HEK293 (cell line): ENCODE results near the gene RNF7.

Experiments
- CTCF ChIA-PET: fragments of 350-600 bp; formaldehyde crosslinking; extraction: SDS; loops from one replicate; lab custom pipeline; 2021; ENCODE audit warnings: antibody characterized with exemption; lab: Yijun Ruan, JAX
- POLR2A ChIA-PET: fragments of 300-600 bp; formaldehyde crosslinking; extraction: SDS; loops from one replicate; lab custom pipeline; 2020; ENCODE audit warnings: antibody characterized with exemption, inconsistent platforms; lab: Yijun Ruan, JAX
- H3K27ac ChIP-seq: fragments of 200-500 bp; sonication (Bioruptor generic); 2 replicates; pipeline ENCODE4 v1.5.1; 2014; ENCODE audit warnings: low read depth, low read length, control low read depth, inconsistent platforms; ENCODE audit errors: extremely low read depth
- H3K36me3 ChIP-seq, 2 experiments: fragments of 200-500 bp in 1 of 2; sonication (Bioruptor generic) in 1 of 2; 1 replicate in 1 of 2; 2 replicates in 1 of 2; pipeline ENCODE4 v1.5.1; 2014 to 2017; ENCODE audit warnings: inconsistent platforms in 2 of 2, low read length in 2 of 2; ENCODE audit not compliant: control insufficient read depth in 2 of 2, insufficient read depth in 1 of 2
- H3K4me1 ChIP-seq: fragments of 200-500 bp; sonication (Bioruptor generic); 2 replicates; pipeline ENCODE4 v1.5.1; 2014; ENCODE audit warnings: mild to moderate bottlenecking, low read length, inconsistent platforms; ENCODE audit not compliant: control insufficient read depth, insufficient read depth
- H3K4me3 ChIP-seq: 2 replicates; pipeline ENCODE4 v1.5.1; 2011; ENCODE audit warnings: low read depth, mild to moderate bottlenecking, control low read depth, low read length, moderate library complexity
- H3K9me3 ChIP-seq: fragments of 200-500 bp; sonication (Bioruptor generic); 2 replicates; pipeline ENCODE4 v1.5.1; 2014; ENCODE audit warnings: low read depth, low read length, inconsistent platforms; ENCODE audit not compliant: control insufficient read depth, insufficient read depth
- BCL11B ChIP-seq: fragments of 450-650 bp; formaldehyde crosslinking; IDR thresholded peaks from 2 replicates; pipeline ENCODE4 v1.5.1; 2016; ENCODE audit warnings: low read depth, missing biosample characterization, missing genetic modification characterization
- BCL6B ChIP-seq: fragments of 450-650 bp; formaldehyde crosslinking; IDR thresholded peaks from 2 replicates; pipeline ENCODE4 v1.5.1; 2017; ENCODE audit warnings: missing biosample characterization, missing genetic modification characterization
- EGR2 ChIP-seq: fragments of 450-650 bp; formaldehyde crosslinking; IDR thresholded peaks from 2 replicates; pipeline ENCODE4 v1.5.1; 2016; ENCODE audit warnings: low read depth, missing biosample characterization, missing genetic modification characterization
- FEZF1 ChIP-seq: fragments of 450-650 bp; formaldehyde crosslinking; IDR thresholded peaks from 2 replicates; pipeline ENCODE4 v1.5.1; 2016; ENCODE audit warnings: missing biosample characterization, missing genetic modification characterization
- PRDM2 ChIP-seq: fragments of 450-650 bp; formaldehyde crosslinking; IDR thresholded peaks from 2 replicates; pipeline ENCODE4 v1.5.1; 2016; ENCODE audit warnings: missing biosample characterization, missing genetic modification characterization, borderline replicate concordance
- SP7 ChIP-seq: fragments of 450-650 bp; formaldehyde crosslinking; IDR thresholded peaks from 2 replicates; pipeline ENCODE4 v1.5.1; 2016; ENCODE audit warnings: missing biosample characterization, missing genetic modification characterization
- TRIM28 ChIP-seq: IDR thresholded peaks from 2 replicates; pipeline ENCODE4 v1.6.1; 2011; ENCODE audit warnings: low read length, control low read depth, borderline replicate concordance
- YY2 ChIP-seq: fragments of 450-650 bp; formaldehyde crosslinking; IDR thresholded peaks from 2 replicates; pipeline ENCODE4 v1.5.1; 2016; ENCODE audit warnings: missing biosample characterization, missing genetic modification characterization
- ZBTB6 ChIP-seq: fragments of 450-650 bp; formaldehyde crosslinking; IDR thresholded peaks from 2 replicates; pipeline ENCODE4 v1.5.1; 2017; ENCODE audit warnings: missing biosample characterization, missing genetic modification characterization
- ZNF10 ChIP-seq: fragments of 450-650 bp; formaldehyde crosslinking; IDR thresholded peaks from 2 replicates; pipeline ENCODE4 v1.5.1; 2017; ENCODE audit warnings: missing biosample characterization, missing genetic modification characterization
- ZNF146 ChIP-seq: fragments of 450-650 bp; formaldehyde crosslinking; IDR thresholded peaks from 2 replicates; pipeline ENCODE4 v1.5.1; 2016; ENCODE audit warnings: missing biosample characterization, missing genetic modification characterization
- ZNF174 ChIP-seq: fragments of 450-650 bp; formaldehyde crosslinking; IDR thresholded peaks from 2 replicates; pipeline ENCODE4 v1.5.0; 2017; ENCODE audit warnings: missing biosample characterization, mild to moderate bottlenecking, missing genetic modification characterization
- ZNF18 ChIP-seq: fragments of 450-650 bp; formaldehyde crosslinking; IDR thresholded peaks from 2 replicates; pipeline ENCODE4 v1.5.1; 2016; ENCODE audit warnings: missing biosample characterization, missing genetic modification characterization
- ZNF184 ChIP-seq: fragments of 450-650 bp; IDR thresholded peaks from 2 replicates; pipeline ENCODE4 v1.5.1; 2018; ENCODE audit warnings: missing biosample characterization, mild to moderate bottlenecking, missing genetic modification characterization
- ZNF202 ChIP-seq: fragments of 450-650 bp; formaldehyde crosslinking; IDR thresholded peaks from 2 replicates; pipeline ENCODE4 v1.5.1; 2016; ENCODE audit warnings: missing biosample characterization, missing genetic modification characterization, borderline replicate concordance
- ZNF211 ChIP-seq: fragments of 450-650 bp; formaldehyde crosslinking; IDR thresholded peaks from 2 replicates; pipeline ENCODE4 v1.5.1; 2016; ENCODE audit warnings: low read depth, missing biosample characterization, missing genetic modification characterization
- ZNF416 ChIP-seq: fragments of 450-650 bp; formaldehyde crosslinking; IDR thresholded peaks from 2 replicates; pipeline ENCODE4 v1.5.1; 2016; ENCODE audit warnings: missing biosample characterization, missing genetic modification characterization
- ZNF629 ChIP-seq: fragments of 450-650 bp; formaldehyde crosslinking; IDR thresholded peaks from 2 replicates; pipeline ENCODE4 v1.5.1; 2017; ENCODE audit warnings: missing biosample characterization, missing genetic modification characterization
- ZNF639 ChIP-seq: fragments of 450-650 bp; formaldehyde crosslinking; IDR thresholded peaks from 2 replicates; pipeline ENCODE4 v1.5.1; 2016; ENCODE audit warnings: missing biosample characterization, missing genetic modification characterization
- ZNF660 ChIP-seq: fragments of 450-650 bp; IDR thresholded peaks from 2 replicates; pipeline ENCODE4 v1.5.1; 2018; ENCODE audit warnings: missing biosample characterization, mild to moderate bottlenecking, missing genetic modification characterization
- ZNF776 ChIP-seq: fragments of 450-650 bp; formaldehyde crosslinking; IDR thresholded peaks from 2 replicates; pipeline ENCODE4 v1.5.0; 2017; ENCODE audit warnings: missing biosample characterization, missing genetic modification characterization, borderline replicate concordance
- ZNF791 ChIP-seq: fragments of 450-650 bp; formaldehyde crosslinking; IDR thresholded peaks from 2 replicates; pipeline ENCODE4 v1.5.1; 2016; ENCODE audit warnings: missing biosample characterization, missing genetic modification characterization
- ZSCAN4 ChIP-seq: fragments of 450-650 bp; formaldehyde crosslinking; IDR thresholded peaks from 2 replicates; pipeline ENCODE4 v1.5.1; 2017; ENCODE audit warnings: missing biosample characterization, missing genetic modification characterization

Gene RNF7

GRCh38 chr3:141724186-141724585 lies 13.9 kb upstream of the RNF7 start (continued):
- TF ChIP-seq SP7 (tag by site-specific recombination), result no peak

- H3K4me1 ChIP-seq, result no peaks in the 10 kb centered on the region
- H3K36me3 ChIP-seq, result no peaks in the 10 kb centered on the region
- no peak for TF ChIP-seq TRIM28
- TF ChIP-seq PRDM2 (tag by site-specific recombination), result no peak
- no peak for TF ChIP-seq YY2 (tag by site-specific recombination)
- TF ChIP-seq ZNF184 (tag by site-specific recombination), result no peak
- TF ChIP-seq ZNF211, result no peak
- TF ChIP-seq ZNF146, result no peak
- H3K9me3 ChIP-seq, result no peaks in the 10 kb centered on the region
- ChIA-PET CTCF (no interaction called here), POLR2A (no interaction called here)
- H3K4me3 ChIP-seq, result no peak overlapping the region
- H3K27ac ChIP-seq, result no peak overlapping the region
Measured at GRCh38 chr3:141725036-141725435, 13.1 kb upstream of the RNF7 start.

- no peak overlapping the region for H3K4me3 ChIP-seq
- no peaks in the 10 kb centered on the region for H3K9me3 ChIP-seq
- H3K27ac ChIP-seq, result no peak overlapping the region
- no peaks in the 10 kb centered on the region for H3K4me1 ChIP-seq
- ChIA-PET POLR2A (no interaction called here), CTCF (no interaction called here)
- no peaks in the 10 kb centered on the region for H3K36me3 ChIP-seq
- TF ChIP-seq ZNF416 (tag by site-specific recombination), result no peak
- no peak for TF ChIP-seq ZBTB6
- TF ChIP-seq ZNF174, result no peak
- TF ChIP-seq ZNF10 (tag by site-specific recombination), result no peak
- no peak for TF ChIP-seq ZNF639
- TF ChIP-seq ZNF776 (tag by site-specific recombination), result no peak
- TF ChIP-seq BCL11B (tag by site-specific recombination), result no peak
- TF ChIP-seq FEZF1 (tag by site-specific recombination), result no peak
- no peak for TF ChIP-seq ZNF660 (tag by site-specific recombination)
- TF ChIP-seq ZNF791, result no peak
- TF ChIP-seq ZNF629 (tag by site-specific recombination), result no peak
- TF ChIP-seq ZSCAN4 (tag by site-specific recombination), result no peak
- TF ChIP-seq ZNF202, result no peak
- TF ChIP-seq BCL6B (tag by site-specific recombination), result no peak
- no peak for TF ChIP-seq ZNF211
- TF ChIP-seq ZNF18 (tag by site-specific recombination), result no peak
- no peak for TF ChIP-seq EGR2
Measured at GRCh38 chr3:141726483-141726882, 11.6 kb upstream of the RNF7 start.
